Immature natural killer cell (primary cell): ENCODE measurements around the gene PAX8. TPM values are rescaled to one million over a fixed set of nuclear protein-coding genes. Genes with fewer than 3 reads are reported as not detected.

ENCODE experiments used
- DNase-seq, 3 donors: peaks; one replicate each; pipeline ENCODE4 v3.0.0; 2022; ENCODE audit warnings: mixed read lengths in 1 of 3
- H3K27ac Mint-ChIP-seq, 6 donors: one replicate each; pipeline ENCODE4 v1.8.0; 2020; ENCODE audit warnings: mixed read lengths in 6 of 6, mild to moderate bottlenecking in 5 of 6, inconsistent platforms in 4 of 6, moderate library complexity in 3 of 6
- H3K27me3 Mint-ChIP-seq, 3 donors: one replicate each; pipeline ENCODE4 v1.8.0; 2020 to 2021; ENCODE audit warnings: low read depth in 3 of 3, mild to moderate bottlenecking in 3 of 3, mixed read lengths in 3 of 3, moderate library complexity in 3 of 3, inconsistent platforms in 1 of 3
- H3K36me3 Mint-ChIP-seq, 3 donors: one replicate each; pipeline ENCODE4 v1.8.0; 2020; ENCODE audit warnings: mixed read lengths in 3 of 3, inconsistent platforms in 2 of 3, mild to moderate bottlenecking in 2 of 3
- H3K4me1 Mint-ChIP-seq, 2 donors: one replicate each; pipeline ENCODE4 v1.8.0; 2020; ENCODE audit warnings: inconsistent platforms in 2 of 2, mild to moderate bottlenecking in 2 of 2, mixed read lengths in 2 of 2, moderate library complexity in 1 of 2
- H3K4me3 Mint-ChIP-seq, 5 donors: one replicate each; pipeline ENCODE4 v1.8.0; 2020; ENCODE audit warnings: mild to moderate bottlenecking in 5 of 5, mixed read lengths in 5 of 5, inconsistent platforms in 3 of 5, moderate library complexity in 3 of 5
- H3K9me3 Mint-ChIP-seq, 6 donors: one replicate each; pipeline ENCODE4 v1.8.0; 2020; ENCODE audit warnings: mild to moderate bottlenecking in 6 of 6, mixed read lengths in 6 of 6, inconsistent platforms in 4 of 6, moderate library complexity in 3 of 6
- polyA plus RNA-seq, 3 donors: library from polyadenylated mRNA; unstranded; fragments of 300-500 nt; fragmentation: Illumina TruSeq; gene quantifications; one replicate each; pipeline ENCODE4 v1.2.3, GENCODE V29; 2021

PAX8 gene
- polyA plus RNA-seq, 3 donors from 2014 or later, result 0.29 to 0.93 TPM; not detected in 1

DNA sequence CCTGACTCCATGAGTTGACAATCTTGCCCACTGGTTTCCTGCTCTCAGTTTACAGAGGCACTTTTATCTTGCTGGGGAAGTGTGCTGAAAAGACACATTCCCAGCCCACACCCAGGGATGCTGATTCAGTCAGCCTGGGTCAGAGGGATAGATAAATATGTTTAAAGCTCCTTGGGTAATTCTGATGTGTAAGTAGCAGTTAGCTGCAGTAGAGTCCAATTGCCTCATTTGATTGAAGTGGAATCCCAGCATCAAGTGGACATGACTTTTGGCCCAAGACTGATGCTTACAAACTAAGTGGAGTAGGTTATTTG, 75.5 kb downstream of the PAX8 start:
- Mint-ChIP-seq H3K36me3 (peaks cover 0 to 18% (median 0%) of the 10 kb centered on the region in 3 donors), H3K9me3 (no peaks in the 10 kb centered on the region), H3K27ac (peak overlapping the region in 5 of 6 donors; percentile 23 to 57 (median 52)), H3K4me1 (peaks cover 22 to 31% of the 10 kb centered on the region in 2 donors), H3K27me3 (peaks cover 0 to 3% (median 1%) of the 10 kb centered on the region in 3 donors), H3K4me3 (no peak overlapping the region)
- no peak for DNase-seq

- Mint-ChIP-seq H3K9me3 (no peaks in the 10 kb centered on the region), H3K4me3 (no peak overlapping the region), H3K36me3 (peaks cover 0 to 18% (median 0%) of the 10 kb centered on the region in 3 donors), H3K4me1 (peaks cover 19 to 29% of the 10 kb centered on the region in 2 donors), H3K27me3 (peaks cover 0 to 3% (median 1%) of the 10 kb centered on the region in 3 donors), H3K27ac (peak overlapping the region in 5 of 6 donors; percentile 23 to 57 (median 52))
- no peak for DNase-seq
Measured at GRCh38 chr2:113202305-113203216, 76.2 kb downstream of the PAX8 start.

- Mint-ChIP-seq H3K4me1 (peaks cover 25 to 27% of the 10 kb centered on the region in 2 donors), H3K36me3 (peaks cover 5 to 26% (median 8%) of the 10 kb centered on the region in 3 donors), H3K9me3 (no peaks in the 10 kb centered on the region), H3K27me3 (peaks cover 0 to 5% (median 3%) of the 10 kb centered on the region in 3 donors), H3K4me3 (no peak overlapping the region), H3K27ac (peak overlapping the region in 3 of 6 donors; percentile 36 to 78 (median 51))
- DNase-seq, result no peak
Measured at GRCh38 chr2:113201496-113202304, 77.0 kb downstream of the PAX8 start.

- Mint-ChIP-seq H3K4me3 (no peak overlapping the region), H3K27ac (peak overlapping the region in 3 of 6 donors; percentile 45 to 71 (median 51)), H3K36me3 (peaks cover 11 to 34% (median 13%) of the 10 kb centered on the region in 3 donors), H3K9me3 (no peaks in the 10 kb centered on the region), H3K4me1 (peaks cover 25 to 26% of the 10 kb centered on the region in 2 donors), H3K27me3 (peaks cover 0 to 5% (median 3%) of the 10 kb centered on the region in 3 donors)
- DNase-seq, result no peak
Measured at GRCh38 chr2:113200736-113201490, 77.8 kb downstream of the PAX8 start.

DNA sequence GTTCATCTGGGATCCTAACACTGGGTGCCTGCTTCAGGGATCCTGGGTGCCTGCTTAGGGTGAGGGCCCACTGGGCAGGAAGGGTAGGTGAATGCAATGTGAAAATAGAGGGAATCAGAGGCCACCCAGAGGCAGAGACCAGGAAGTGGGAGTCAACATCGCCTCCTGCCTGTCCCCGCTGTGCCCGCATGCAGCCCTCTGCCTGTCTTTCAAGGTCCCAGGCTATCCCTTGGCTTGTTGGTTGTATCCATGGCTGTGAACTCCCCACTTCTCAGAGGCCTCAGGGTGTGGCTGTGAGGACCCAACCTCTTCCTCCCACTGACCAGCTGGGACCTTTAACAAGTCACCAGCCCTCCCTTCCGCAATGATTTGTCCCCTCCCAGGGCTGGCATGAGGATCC, 78.5 kb downstream of the PAX8 start:
- Mint-ChIP-seq H3K36me3 (peaks cover 11 to 40% (median 17%) of the 10 kb centered on the region in 3 donors), H3K9me3 (no peaks in the 10 kb centered on the region), H3K4me3 (no peak overlapping the region), H3K27ac (peak overlapping the region; percentile 40 to 82 (median 64)), H3K4me1 (peaks cover 22 to 24% of the 10 kb centered on the region in 2 donors), H3K27me3 (peaks cover 0 to 5% (median 3%) of the 10 kb centered on the region in 3 donors)
- DNase-seq, result no peak

- Mint-ChIP-seq H3K9me3 (no peaks in the 10 kb centered on the region), H3K27me3 (peaks cover 0 to 5% (median 3%) of the 10 kb centered on the region in 3 donors), H3K27ac (peak overlapping the region in 2 of 6 donors; percentile 13 to 82), H3K4me1 (peaks cover 20 to 33% of the 10 kb centered on the region in 2 donors), H3K4me3 (no peak overlapping the region), H3K36me3 (peaks cover 11 to 46% (median 25%) of the 10 kb centered on the region in 3 donors)
- peak; percentile 56 to 74 (median 66) for DNase-seq
Measured at GRCh38 chr2:113198790-113199612, 79.7 kb downstream of the PAX8 start.

DNA sequence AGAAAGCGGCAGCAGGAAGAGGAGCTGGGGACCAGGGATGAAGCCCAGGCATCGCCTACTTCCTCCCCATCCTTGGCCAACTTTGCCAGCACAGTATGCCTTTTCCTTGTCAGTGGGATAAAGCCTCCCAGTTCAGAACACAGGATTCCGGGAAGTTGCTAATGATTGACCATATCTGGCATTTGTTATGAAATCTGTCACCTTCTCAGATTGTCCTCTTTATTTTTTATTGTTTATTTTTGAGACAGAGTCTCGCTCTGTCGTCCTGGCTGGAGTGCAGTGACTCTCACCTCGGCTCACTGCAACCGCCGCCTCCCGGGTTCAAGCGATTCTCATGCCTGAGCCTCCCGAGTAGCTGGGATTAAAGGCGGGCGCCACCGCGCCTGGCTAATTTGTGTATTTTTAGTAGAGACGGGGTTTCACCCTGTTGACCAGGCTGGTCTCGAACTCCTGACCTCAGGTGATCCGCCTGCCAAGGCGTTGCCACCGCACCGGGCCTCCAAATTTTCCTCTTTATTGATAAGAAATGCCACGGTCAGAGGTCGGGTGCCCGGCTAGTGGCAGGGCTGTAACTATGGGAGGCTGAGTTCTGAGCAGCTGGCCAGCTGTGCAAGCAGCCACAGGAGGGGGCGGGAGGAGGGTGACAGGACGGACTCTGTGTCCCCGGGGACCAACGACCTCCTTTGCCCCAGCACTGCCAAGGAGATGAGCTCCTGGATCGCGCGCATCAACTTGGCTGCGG, 80.5 kb downstream of the PAX8 start:
- Mint-ChIP-seq H3K4me1 (peaks cover 17 to 34% of the 10 kb centered on the region in 2 donors), H3K36me3 (peaks cover 11 to 49% (median 29%) of the 10 kb centered on the region in 3 donors), H3K9me3 (no peaks in the 10 kb centered on the region), H3K27me3 (peaks cover 0 to 5% (median 3%) of the 10 kb centered on the region in 3 donors), H3K4me3 (no peak overlapping the region), H3K27ac (peak overlapping the region in 1 of 6 donors; percentile 46)
- no peak for DNase-seq

- no peaks in the 10 kb centered on the region for H3K9me3 Mint-ChIP-seq
- peaks cover 11 to 50% (median 29%) of the 10 kb centered on the region in 3 donors for H3K36me3 Mint-ChIP-seq
- peak overlapping the region in 4 of 6 donors; percentile 56 to 70 (median 59) for H3K27ac Mint-ChIP-seq
- peaks cover 14 to 34% of the 10 kb centered on the region in 2 donors for H3K4me1 Mint-ChIP-seq
- no peak for DNase-seq
- H3K4me3 Mint-ChIP-seq, result no peak overlapping the region
- H3K27me3 Mint-ChIP-seq, result peaks cover 0 to 5% (median 3%) of the 10 kb centered on the region in 3 donors
Measured at GRCh38 chr2:113197347-113198047, 81.2 kb downstream of the PAX8 start.

GRCh38 chr2:113196839-113197238, 81.9 kb downstream of the PAX8 start:
- Mint-ChIP-seq H3K27me3 (peaks cover 0 to 5% (median 3%) of the 10 kb centered on the region in 3 donors), H3K9me3 (no peaks in the 10 kb centered on the region), H3K27ac (peak overlapping the region in 5 of 6 donors; percentile 56 to 71 (median 62)), H3K4me1 (peaks cover 14 to 34% of the 10 kb centered on the region in 2 donors), H3K4me3 (no peak overlapping the region), H3K36me3 (peaks cover 11 to 50% (median 29%) of the 10 kb centered on the region in 3 donors)
- no peak for DNase-seq

DNA sequence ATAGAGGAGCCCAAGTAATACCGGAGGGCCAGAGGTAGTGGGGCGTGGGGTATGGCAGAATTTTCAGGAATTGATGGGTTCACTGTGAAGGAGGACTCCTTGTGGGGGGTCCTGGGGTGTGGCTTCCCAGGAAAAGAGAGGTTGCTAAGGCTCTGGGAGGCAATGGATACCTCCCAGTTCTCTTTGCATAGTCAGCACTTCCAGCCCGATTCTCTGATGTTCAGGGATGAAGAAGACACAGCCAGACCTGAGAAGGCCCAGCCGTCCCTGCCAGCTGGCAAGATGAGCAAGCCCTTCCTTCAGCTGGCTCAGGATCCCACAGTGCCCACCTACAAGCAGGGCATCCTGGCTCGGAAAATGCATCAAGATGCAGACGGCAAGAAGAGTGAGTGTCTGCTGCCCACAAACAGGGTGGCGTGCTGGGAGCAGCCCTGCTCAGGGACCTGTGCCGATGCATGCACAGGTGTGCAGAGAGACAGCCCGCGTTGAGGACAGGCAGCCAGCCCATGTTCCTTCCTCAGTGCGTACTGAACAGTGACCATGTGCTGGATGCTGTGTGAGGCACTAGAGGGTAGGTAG, 82.7 kb downstream of the PAX8 start:
- peaks cover 0 to 5% (median 3%) of the 10 kb centered on the region in 3 donors for H3K27me3 Mint-ChIP-seq
- H3K9me3 Mint-ChIP-seq, result no peaks in the 10 kb centered on the region
- DNase-seq, result no peak
- peak overlapping the region; percentile 49 to 71 (median 62) for H3K27ac Mint-ChIP-seq
- H3K36me3 Mint-ChIP-seq, result peaks cover 11 to 48% (median 29%) of the 10 kb centered on the region in 3 donors
- peaks cover 16 to 41% of the 10 kb centered on the region in 2 donors for H3K4me1 Mint-ChIP-seq
- no peak overlapping the region for H3K4me3 Mint-ChIP-seq

DNA sequence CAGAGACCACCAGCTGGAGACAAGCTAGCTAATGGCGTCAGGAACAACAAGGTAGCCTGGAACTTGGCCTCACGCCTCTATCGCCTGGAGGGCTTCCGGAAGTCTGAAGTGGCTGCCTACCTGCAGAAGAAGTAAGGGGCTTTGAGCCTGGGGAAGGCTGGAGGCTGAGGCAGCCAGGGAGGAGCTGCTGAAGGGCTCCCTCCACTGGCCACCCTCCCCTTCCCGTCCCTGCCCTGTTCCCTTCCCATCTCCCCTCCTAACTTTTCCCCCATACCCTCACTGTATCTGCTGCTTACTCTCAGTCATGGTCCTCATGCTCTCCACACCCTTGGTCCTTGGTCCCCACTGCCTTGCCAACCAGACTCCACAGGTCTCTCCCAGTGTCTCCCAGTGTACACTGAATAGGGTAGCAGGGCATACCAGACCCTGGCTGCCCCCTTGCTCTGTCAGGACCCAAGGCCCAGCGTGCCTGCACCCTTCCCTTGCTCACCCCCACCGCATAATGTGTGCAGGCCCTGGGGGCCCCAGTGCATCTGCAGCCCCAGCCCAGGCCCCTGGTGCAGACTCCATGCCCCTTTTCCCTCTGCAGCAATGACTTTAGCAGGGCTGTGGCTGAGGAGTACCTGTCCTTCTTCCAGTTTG, 86.1 kb downstream of the PAX8 start:
- H3K27me3 Mint-ChIP-seq, result peaks cover 0 to 2% (median 1%) of the 10 kb centered on the region in 3 donors
- H3K36me3 Mint-ChIP-seq, result peaks cover 14 to 49% (median 33%) of the 10 kb centered on the region in 3 donors
- no peak for DNase-seq
- H3K4me1 Mint-ChIP-seq, result peaks cover 34 to 67% of the 10 kb centered on the region in 2 donors
- H3K27ac Mint-ChIP-seq, result peak overlapping the region in 2 of 6 donors; percentile 36 to 54
- H3K9me3 Mint-ChIP-seq, result no peaks in the 10 kb centered on the region
- no peak overlapping the region for H3K4me3 Mint-ChIP-seq
